K562 (cell line): ENCODE results near the gene STK11. TPM values are rescaled to one million over a fixed set of nuclear protein-coding genes. Genes with fewer than 3 reads are reported as not detected.

Experiments
- BACH1 ChIP-seq: fragments of 200-800 bp; sonication (Bioruptor generic); IDR thresholded peaks from 2 replicates; pipeline ENCODE4 v1.6.1; 2016; ENCODE audit warnings: missing genetic modification characterization, missing compliant biosample characterization
- CHCHD3 ChIP-seq: fragments of 250-450 bp; sonication (Bioruptor Pico); IDR thresholded peaks from 2 replicates; pipeline ENCODE4 v2.1.2; 2022; ENCODE audit warnings: mild to moderate bottlenecking
- CLOCK ChIP-seq: fragments of 250-450 bp; sonication (Bioruptor Pico); IDR thresholded peaks from 2 replicates; pipeline ENCODE4 v1.4.0; 2020; ENCODE audit warnings: mild to moderate bottlenecking, moderate library complexity, borderline replicate concordance
- ELF1 ChIP-seq: fragments of 200-800 bp; sonication (Bioruptor generic); IDR thresholded peaks from 2 replicates; pipeline ENCODE4 v1.6.1; 2016; ENCODE audit warnings: missing genetic modification characterization, missing compliant biosample characterization
- ELK1 ChIP-seq: sonication (generic); formaldehyde crosslinking; IDR thresholded peaks from 2 replicates; pipeline ENCODE4 v1.8.1; 2022; ENCODE audit warnings: missing genetic modification reagents
- EP300 ChIP-seq: IDR thresholded peaks from 2 replicates; pipeline ENCODE4 v1.6.1; 2012; ENCODE audit warnings: low read length, improper control_type of control experiment
- KLF10 ChIP-seq: fragments of 250-450 bp; sonication (Bioruptor Pico); IDR thresholded peaks from 2 replicates; pipeline ENCODE4 v1.6.1; 2021; ENCODE audit warnings: matching md5 sums
- NKRF ChIP-seq: fragments of 450-650 bp; IDR thresholded peaks from 2 replicates; pipeline ENCODE4 v1.6.1; 2016; ENCODE audit warnings: borderline replicate concordance
- NUFIP1 ChIP-seq: fragments of 450-650 bp; IDR thresholded peaks from 2 replicates; pipeline ENCODE4 v1.6.1; 2018; ENCODE audit not compliant: partially characterized antibody
- SETDB1 ChIP-seq: IDR thresholded peaks from one replicate; pipeline ENCODE4 v1.6.1; 2012; ENCODE audit warnings: low read length, control low read depth, inconsistent platforms
- SPI1 ChIP-seq: IDR thresholded peaks from 2 replicates; pipeline ENCODE4 v1.6.1; 2011; ENCODE audit warnings: low read depth, low read length, control low read depth, borderline replicate concordance
- TCF7 ChIP-seq: sonication (generic); IDR thresholded peaks from 2 replicates; pipeline ENCODE4 v1.6.1; 2016; ENCODE audit warnings: antibody characterized with exemption, borderline replicate concordance
- TCFL5 ChIP-seq: fragments of 250-450 bp; sonication (Bioruptor Pico); conservative IDR thresholded peaks from 2 replicates; pipeline ENCODE4 v1.6.1; 2021; ENCODE audit warnings: mild to moderate bottlenecking, moderate library complexity, matching md5 sums
- TFAM ChIP-seq: fragments of 250-450 bp; sonication (Bioruptor Pico); conservative IDR thresholded peaks from 2 replicates; pipeline ENCODE4 v1.5.0; 2021; ENCODE audit warnings: mild to moderate bottlenecking, moderate library complexity
- USF2 ChIP-seq: sonication (generic); formaldehyde crosslinking; IDR thresholded peaks from 2 replicates; pipeline ENCODE4 v1.5.0; 2020; ENCODE audit warnings: missing genetic modification reagents
- XRCC5 ChIP-seq: fragments of 200-400 bp; formaldehyde crosslinking; IDR thresholded peaks from 2 replicates; pipeline ENCODE4 v1.6.1; 2017; ENCODE audit warnings: low read depth, mild to moderate bottlenecking, low read length
- YBX1 ChIP-seq: fragments of 450-650 bp; IDR thresholded peaks from 2 replicates; pipeline ENCODE4 v1.7.1; 2016; ENCODE audit warnings: mild to moderate bottlenecking
- ZNF408 ChIP-seq: fragments of 250-450 bp; sonication (Bioruptor Pico); IDR thresholded peaks from 2 replicates; pipeline ENCODE4 v1.4.0; 2020; ENCODE audit warnings: low read depth, mild to moderate bottlenecking, moderate library complexity
- ZNF449 ChIP-seq: fragments of 250-450 bp; sonication (Bioruptor Pico); IDR thresholded peaks from 2 replicates; pipeline ENCODE4 v1.8.0; 2022; ENCODE audit warnings: moderate library complexity, mild to moderate bottlenecking, inconsistent platforms
- polyA plus RNA-seq, 8 experiments: library from polyadenylated mRNA; depleted of rRNA in 4 of 8; stranded (reverse) in 5 of 8; unstranded in 3 of 8; fragments of >200 nt; fragmentation: Nextera tagmentation in 2 of 8; fragmentation: Illumina TruSeq in 1 of 8; extraction: Ambion mirVana in 2 of 8; extraction: Trizol in 1 of 8; gene quantifications; 2 replicates each; pipeline versions ENCODE4 v1.2.1 to v1.2.3, GENCODE V29; 2011 to 2014; ENCODE audit warnings: inconsistent platforms in 1 of 8, missing spikeins in 1 of 8
- total RNA-seq, 7 experiments: library from RNA; depleted of rRNA in 6 of 7; stranded (reverse); fragments of >200 nt in 6 of 7; fragmentation: Illumina TruSeq in 2 of 7; extraction: Trizol in 2 of 7; gene quantifications; 2 replicates each; pipeline versions ENCODE4 v1.2.1 to v1.2.3, GENCODE V29; 2011 to 2021; ENCODE audit warnings: low replicate concordance in 1 of 7

The STK11 gene
- total and polyA plus RNA-seq, 9 of the 15 experiments (the other 6 are each of a cell fraction or from before 2014, with no cell fraction given): 0.15 to 96.5 (median 31.7) TPM

- TF ChIP-seq USF2 (peak; percentile 54; the same call in 1 of the 2 replicates), ELK1 (CRISPR knock-in tag) (no peak), CLOCK (CRISPR knock-in tag) (no peak), YBX1 (no peak), TCF7 (no peak), ELF1 (tag) (peak; percentile 42; the same call in 1 of the 2 replicates), NUFIP1 (no peak), TCFL5 (CRISPR knock-in tag) (no peak), SETDB1 (no peak), BACH1 (no peak), KLF10 (CRISPR knock-in tag) (no peak), EP300 (no peak), XRCC5 (no peak), ZNF449 (CRISPR knock-in tag) (0 out of 2 replicates have a peak, but pooled peaks have one; percentile 31), NKRF (peak; percentile 81; the same call in 1 of the 2 replicates), ZNF408 (CRISPR knock-in tag) (no peak), SPI1 (peak; percentile 62), TFAM (no peak), CHCHD3 (CRISPR knock-in tag) (no peak)
Observed at GRCh38 chr19:1269478-1270212, 64.1 kb downstream of the STK11 start (continued).
